Mesenchymal stem cell (in vitro differentiated cells and primary cell): ENCODE data around the gene CLTCL1.

Experiments used
- DNase-seq: peaks from one replicate; pipeline ENCODE4 v3.0.0-alpha.2; 2013
- H2AFZ ChIP-seq: one replicate; pipeline ENCODE4 v1.6.1; 2013; ENCODE audit warnings: low read depth, mild to moderate bottlenecking, control low read depth, inconsistent platforms, low read length, moderate library complexity
- H2AK5ac ChIP-seq: 2 replicates; pipeline ENCODE4 v1.6.1; 2013; ENCODE audit warnings: low read length, moderate library complexity, mild to moderate bottlenecking, inconsistent platforms; ENCODE audit not compliant: severe bottlenecking
- H2BK120ac ChIP-seq: one replicate; pipeline ENCODE4 v1.6.1; 2013; ENCODE audit warnings: low read depth, mild to moderate bottlenecking, inconsistent platforms, low read length, moderate library complexity
- H2BK12ac ChIP-seq, 2 experiments: one replicate each; pipeline ENCODE4 v1.6.1; 2013; ENCODE audit warnings: inconsistent platforms in 2 of 2, low read length in 2 of 2, mild to moderate bottlenecking in 2 of 2, moderate library complexity in 2 of 2, control low read depth in 1 of 2
- H2BK15ac ChIP-seq: one replicate; pipeline ENCODE4 v1.6.1; 2013; ENCODE audit warnings: mild to moderate bottlenecking, low read depth, inconsistent platforms; ENCODE audit not compliant: poor library complexity, severe bottlenecking
- H2BK5ac ChIP-seq: 2 replicates; pipeline ENCODE4 v1.6.1; 2013; ENCODE audit warnings: low read depth, mild to moderate bottlenecking, low read length, control low read depth, inconsistent platforms; ENCODE audit not compliant: poor library complexity, severe bottlenecking
- H3K14ac ChIP-seq, 2 experiments: one replicate each; pipeline ENCODE4 v1.6.1; 2013; ENCODE audit warnings: inconsistent platforms in 2 of 2, low read length in 2 of 2, control low read depth in 1 of 2, mild to moderate bottlenecking in 1 of 2, moderate library complexity in 1 of 2
- H3K18ac ChIP-seq, 2 experiments: one replicate each; pipeline ENCODE4 v1.6.1; 2013; ENCODE audit warnings: inconsistent platforms in 2 of 2, low read length in 2 of 2, control low read depth in 1 of 2, low read depth in 1 of 2, mild to moderate bottlenecking in 1 of 2
- H3K23ac ChIP-seq, 2 experiments: one replicate each; pipeline ENCODE4 v1.6.1; 2013; ENCODE audit warnings: inconsistent platforms in 2 of 2, low read length in 2 of 2, mild to moderate bottlenecking in 2 of 2, moderate library complexity in 2 of 2, control low read depth in 1 of 2
- H3K27ac ChIP-seq: 2 replicates; pipeline ENCODE4 v1.5.1; 2013; ENCODE audit warnings: mild to moderate bottlenecking, moderate library complexity, low read length, control low read depth, inconsistent platforms; ENCODE audit not compliant: poor library complexity, severe bottlenecking
- H3K27me3 ChIP-seq, 2 experiments: 2 replicates each; pipeline versions ENCODE4 v1.6.1 to v1.7.0; 2013; ENCODE audit warnings: low read length in 2 of 2, mild to moderate bottlenecking in 2 of 2, moderate library complexity in 2 of 2, control low read depth in 1 of 2, inconsistent platforms in 1 of 2; ENCODE audit not compliant: control insufficient read depth in 1 of 2, insufficient read depth in 1 of 2
- H3K36me3 ChIP-seq, 2 experiments: 2 replicates each; pipeline versions ENCODE4 v1.6.1 to v1.7.0; 2013; ENCODE audit warnings: low read length in 2 of 2, control low read depth in 1 of 2, inconsistent platforms in 1 of 2, low read depth in 1 of 2, mild to moderate bottlenecking in 1 of 2; ENCODE audit not compliant: insufficient read depth in 2 of 2, control insufficient read depth in 1 of 2
- H3K4ac ChIP-seq, 2 experiments: one replicate each; pipeline ENCODE4 v1.6.1; 2013; ENCODE audit warnings: inconsistent platforms in 2 of 2, low read length in 2 of 2, mild to moderate bottlenecking in 2 of 2, moderate library complexity in 2 of 2, control low read depth in 1 of 2, low read depth in 1 of 2
- H3K4me1 ChIP-seq: 2 replicates; pipeline ENCODE4 v1.6.1; 2013; ENCODE audit warnings: low read depth, low read length, control low read depth; ENCODE audit not compliant: control insufficient read depth, insufficient read depth
- H3K4me2 ChIP-seq: 2 replicates; pipeline ENCODE4 v1.6.1; 2013; ENCODE audit warnings: low read length, mild to moderate bottlenecking, inconsistent platforms; ENCODE audit not compliant: poor library complexity, severe bottlenecking
- H3K4me3 ChIP-seq, 2 experiments: 2 replicates each; pipeline versions ENCODE4 v1.5.1 to v1.7.0; 2013; ENCODE audit warnings: low read length in 2 of 2, mild to moderate bottlenecking in 2 of 2, control low read depth in 1 of 2, low read depth in 1 of 2; ENCODE audit not compliant: insufficient read depth in 1 of 2
- H3K79me1 ChIP-seq: replicated peaks from 2 replicates; pipeline ENCODE4 v1.6.1; 2013; ENCODE audit warnings: mild to moderate bottlenecking, control low read depth, low read length, inconsistent platforms; ENCODE audit not compliant: poor library complexity, severe bottlenecking
- H3K9ac ChIP-seq: 2 replicates; pipeline ENCODE4 v1.7.0; 2013; ENCODE audit warnings: mild to moderate bottlenecking, low read length, moderate library complexity
- H3K9me3 ChIP-seq: 2 replicates; pipeline ENCODE4 v1.7.0; 2013; ENCODE audit warnings: mild to moderate bottlenecking, low read length; ENCODE audit not compliant: control insufficient read depth
- H4K8ac ChIP-seq: one replicate; pipeline ENCODE4 v1.6.1; 2013; ENCODE audit warnings: inconsistent platforms, mild to moderate bottlenecking, low read length, moderate library complexity
- H4K91ac ChIP-seq: one replicate; pipeline ENCODE4 v1.6.1; 2013; ENCODE audit warnings: mild to moderate bottlenecking, low read length, inconsistent platforms
- WGBS: methylation state at CpG from one replicate; pipeline ENCODE4 v1.1.7; 2013; ENCODE audit warnings: mixed read lengths; 5-methylcytosine and 5-hydroxymethylcytosine counted together

CLTCL1 gene

GRCh38 chr22:19275104-19275503 lies 16.4 kb downstream of the CLTCL1 start:
- no peak overlapping the region for H3K18ac ChIP-seq
- no peaks in the 10 kb centered on the region for H3K4me1 ChIP-seq
- no peak overlapping the region for H4K91ac ChIP-seq
- no peaks in the 10 kb centered on the region for H3K27me3 ChIP-seq
- no peak overlapping the region for H4K8ac ChIP-seq
- no peak overlapping the region for H2BK5ac ChIP-seq
- H3K14ac ChIP-seq = no peak overlapping the region
- 98% methylated on average over 8 of the region's 8 CpGs for WGBS
- H3K4ac ChIP-seq = no peak overlapping the region
- no peak overlapping the region for H3K27ac ChIP-seq
- H2BK12ac ChIP-seq = no peak overlapping the region
- H3K36me3 ChIP-seq = peaks cover 3 to 5% of the 10 kb centered on the region in 2 experiments
- no peak overlapping the region for H3K9ac ChIP-seq
- no peak overlapping the region for H2AFZ ChIP-seq
- H3K23ac ChIP-seq = no peak overlapping the region
- no peak overlapping the region for H2BK15ac ChIP-seq
- no peak overlapping the region for H3K4me3 ChIP-seq
- no peak overlapping the region for H2BK120ac ChIP-seq
- H3K79me1 ChIP-seq = peaks cover 39% of the 10 kb centered on the region
- H3K4me2 ChIP-seq = no peak overlapping the region
- no peak for DNase-seq
- H3K9me3 ChIP-seq = no peaks in the 10 kb centered on the region
- H2AK5ac ChIP-seq = no peak overlapping the region

- Histone ChIP-seq H4K8ac (no peak overlapping the region), H2AK5ac (no peak overlapping the region), H3K23ac (no peak overlapping the region), H3K14ac (no peak overlapping the region), H3K79me1 (peaks cover 33% of the 10 kb centered on the region), H3K4me2 (no peak overlapping the region), H2BK5ac (no peak overlapping the region), H3K9ac (no peak overlapping the region), H3K27me3 (no peaks in the 10 kb centered on the region), H3K36me3 (peaks cover 5 to 11% of the 10 kb centered on the region in 2 experiments), H4K91ac (no peak overlapping the region), H3K27ac (no peak overlapping the region), H3K4me1 (no peaks in the 10 kb centered on the region), H2BK12ac (no peak overlapping the region), H3K4ac (no peak overlapping the region), H3K18ac (no peak overlapping the region), H2BK120ac (no peak overlapping the region), H2AFZ (no peak overlapping the region), H2BK15ac (no peak overlapping the region), H3K9me3 (peaks cover 11% of the 10 kb centered on the region), H3K4me3 (no peak overlapping the region)
- DNase-seq = peak; percentile 12
- 88% methylated on average over 10 of the region's 10 CpGs for whole genome bisulfite sequencing
Measured at GRCh38 chr22:19271856-19272535, 19.5 kb downstream of the CLTCL1 start.

- 96% methylated on average over 3 of the region's 4 CpGs for WGBS
Measured at GRCh38 chr22:19271273-19271855, 20.2 kb downstream of the CLTCL1 start.

GRCh38 chr22:19270873-19271272 lies 20.6 kb downstream of the CLTCL1 start:
- Histone ChIP-seq H3K36me3 (peaks cover 5 to 11% of the 10 kb centered on the region in 2 experiments), H4K8ac (no peak overlapping the region), H2BK5ac (no peak overlapping the region), H2BK120ac (no peak overlapping the region), H3K79me1 (peaks cover 32% of the 10 kb centered on the region), H4K91ac (no peak overlapping the region), H3K9ac (no peak overlapping the region), H3K27ac (no peak overlapping the region), H3K27me3 (no peaks in the 10 kb centered on the region), H2BK15ac (no peak overlapping the region), H2AFZ (no peak overlapping the region), H2BK12ac (no peak overlapping the region), H3K4ac (no peak overlapping the region), H3K23ac (no peak overlapping the region), H2AK5ac (no peak overlapping the region), H3K4me3 (no peak overlapping the region), H3K14ac (no peak overlapping the region), H3K18ac (no peak overlapping the region), H3K4me1 (no peaks in the 10 kb centered on the region), H3K4me2 (no peak overlapping the region), H3K9me3 (peaks cover 22% of the 10 kb centered on the region)
- WGBS = no CpG with 5 or more reads among the region's 1 CpG
- no peak for DNase-seq

More at GRCh38 chr22:19271273-19271855, 20.2 kb downstream of the CLTCL1 start:
- Histone ChIP-seq H3K14ac (no peak overlapping the region), H3K23ac (no peak overlapping the region), H2AFZ (no peak overlapping the region), H2AK5ac (no peak overlapping the region), H3K18ac (no peak overlapping the region), H3K27ac (no peak overlapping the region), H2BK5ac (no peak overlapping the region), H4K91ac (no peak overlapping the region), H3K36me3 (peaks cover 5 to 11% of the 10 kb centered on the region in 2 experiments), H3K4me3 (no peak overlapping the region), H4K8ac (no peak overlapping the region), H2BK12ac (no peak overlapping the region), H2BK120ac (no peak overlapping the region), H3K4me2 (no peak overlapping the region), H3K27me3 (no peaks in the 10 kb centered on the region), H2BK15ac (no peak overlapping the region), H3K9me3 (peaks cover 17% of the 10 kb centered on the region), H3K79me1 (peaks cover 31% of the 10 kb centered on the region), H3K4me1 (no peaks in the 10 kb centered on the region), H3K9ac (no peak overlapping the region), H3K4ac (no peak overlapping the region)
- no peak for DNase-seq
